Colonic mucosa (tissue), 4 donors: ENCODE measurements around the gene CAMKV. TPM values are rescaled to one million over a fixed set of nuclear protein-coding genes. Genes with fewer than 3 reads are reported as not detected.
A peak's percentile ranks its signal among the peaks of the same experiment; 100 is the strongest.
"Not testable (repeated sequence)": the region's sequence is repeated elsewhere in the genome, so short reads cannot be mapped to it uniquely, and the experiment has no call there.

Experiments used
- DNase-seq: peaks from one replicate; pipeline ENCODE4 v3.0.0-alpha.2; 2020
- H3K27ac ChIP-seq: fragments of 200-600 bp; one replicate; pipeline ENCODE4 v1.8.0; 2021
- H3K27me3 ChIP-seq: fragments of 200-600 bp; one replicate; pipeline ENCODE4 v1.8.0; 2021
- H3K36me3 ChIP-seq: fragments of 200-600 bp; one replicate; pipeline ENCODE4 v1.8.0; 2021
- H3K4me1 ChIP-seq: fragments of 200-600 bp; one replicate; pipeline ENCODE4 v1.8.0; 2021; ENCODE audit warnings: mild to moderate bottlenecking
- H3K4me3 ChIP-seq: fragments of 200-600 bp; one replicate; pipeline ENCODE4 v1.8.0; 2021
- H3K9ac ChIP-seq, 2 donors: one replicate each; pipeline ENCODE4 v1.7.0; 2013; ENCODE audit warnings: control low read depth in 2 of 2, low read depth in 2 of 2, low read length in 2 of 2
- H3K9me3 ChIP-seq: fragments of 200-600 bp; one replicate; pipeline ENCODE4 v1.8.0; 2021
- CTCF ChIP-seq: fragments of 200-600 bp; IDR thresholded peaks from one replicate; pipeline ENCODE4 v1.8.0; 2022; ENCODE audit warnings: antibody characterized with exemption, mild to moderate bottlenecking
- intact Hi-C: fragments of 100-400 bp; cut with DNase I; formaldehyde crosslinking; loops from one replicate; pipeline ENCODE4 v1.14.1; 2022
- total RNA-seq, 2 donors: library from RNA; stranded (reverse); fragmentation: NEBNext Ultra II Directional in 1 of 2; extraction: Animal tissue kit (Norgen Biotek cat#: 25700) in 1 of 2; gene quantifications; one replicate each; pipeline ENCODE4 v1.2.1, GENCODE V29; 2021
- donor health status: healthy.
- donor health status: DM: no; HTN: no; CAD: no.
- donor health status: DM: no; HTN: no; CAD: no.

CAMKV gene, protein sequence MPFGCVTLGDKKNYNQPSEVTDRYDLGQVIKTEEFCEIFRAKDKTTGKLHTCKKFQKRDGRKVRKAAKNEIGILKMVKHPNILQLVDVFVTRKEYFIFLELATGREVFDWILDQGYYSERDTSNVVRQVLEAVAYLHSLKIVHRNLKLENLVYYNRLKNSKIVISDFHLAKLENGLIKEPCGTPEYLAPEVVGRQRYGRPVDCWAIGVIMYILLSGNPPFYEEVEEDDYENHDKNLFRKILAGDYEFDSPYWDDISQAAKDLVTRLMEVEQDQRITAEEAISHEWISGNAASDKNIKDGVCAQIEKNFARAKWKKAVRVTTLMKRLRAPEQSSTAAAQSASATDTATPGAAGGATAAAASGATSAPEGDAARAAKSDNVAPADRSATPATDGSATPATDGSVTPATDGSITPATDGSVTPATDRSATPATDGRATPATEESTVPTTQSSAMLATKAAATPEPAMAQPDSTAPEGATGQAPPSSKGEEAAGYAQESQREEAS
- under 1 TPM; 0.21 to 0.30 TPM for total RNA-seq

GRCh38 chr3:49869525-49870126, at the start of gene CAMKV:
TSS of gene CAMKV (minus strand) at chr3:49869906. CDS start at chr3:49862388, 7,518 bp downstream.
- no peak for DNase-seq
- Histone ChIP-seq H3K9me3 (no peaks in the 10 kb centered on the region), H3K4me3 (peak within 1 kb of the TSS; percentile 22), H3K9ac (no peak within 1 kb of the TSS), H3K27me3 (peaks cover 28% of the 10 kb centered on the region), H3K27ac (no peak within 1 kb of the TSS), H3K36me3 (no peaks in the 10 kb centered on the region), H3K4me1 (peaks cover 20% of the 10 kb centered on the region)
- TF ChIP-seq CTCF, result no peak
- intact Hi-C loops, result no loop called here

- H3K4me1 ChIP-seq, H3K27ac ChIP-seq, H3K9ac ChIP-seq, H3K36me3 ChIP-seq, DNase-seq, H3K4me3 ChIP-seq, H3K9me3 ChIP-seq, intact Hi-C loops, H3K27me3 ChIP-seq: not testable (repeated sequence)
These were observed 48.3 kb upstream of the CAMKV start for GRCh38 chr3:49917806-49918590.

GRCh38 chr3:49916686-49917085, 47.0 kb upstream of the CAMKV start:
- no peak for DNase-seq
- Histone ChIP-seq H3K9ac (no peak overlapping the region), H3K4me1 (no peaks in the 10 kb centered on the region), H3K9me3 (no peaks in the 10 kb centered on the region), H3K27ac (no peak overlapping the region), H3K4me3 (no peak overlapping the region), H3K27me3 (no peaks in the 10 kb centered on the region), H3K36me3 (no peaks in the 10 kb centered on the region)
- intact Hi-C loops, result no loop called here
- no peak for TF ChIP-seq CTCF

DNA sequence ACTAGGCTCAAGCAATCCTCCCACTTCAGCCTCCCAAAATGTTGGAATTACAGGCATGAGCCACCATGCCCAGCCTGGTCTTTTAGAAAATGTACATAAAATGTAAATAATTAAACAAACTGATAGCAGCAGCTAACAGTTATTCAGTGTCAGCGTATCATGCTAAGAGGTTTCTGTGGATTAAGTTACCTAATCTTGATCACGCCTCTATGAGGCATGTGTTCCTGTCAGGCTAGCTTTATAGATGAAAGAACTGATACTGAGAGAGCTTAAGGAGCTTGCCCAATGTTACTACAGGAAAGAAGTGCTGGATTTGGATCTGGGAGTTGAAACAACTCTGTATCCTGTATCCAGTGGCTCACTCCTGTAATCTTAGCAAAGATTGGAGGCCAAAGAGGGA, 45.2 kb upstream of the CAMKV start:
- Histone ChIP-seq H3K27ac (no peak overlapping the region), H3K36me3 (no peaks in the 10 kb centered on the region), H3K9ac (no peak overlapping the region), H3K27me3 (no peaks in the 10 kb centered on the region), H3K4me3 (no peak overlapping the region), H3K4me1 (no peaks in the 10 kb centered on the region), H3K9me3 (no peaks in the 10 kb centered on the region)
- intact Hi-C loops, result no loop called here
- TF ChIP-seq CTCF, result no peak
- DNase-seq, result no peak

- no peak overlapping the region for H3K9ac ChIP-seq
- intact Hi-C loops, result no loop called here
- no peak for TF ChIP-seq CTCF
- no peaks in the 10 kb centered on the region for H3K27me3 ChIP-seq
- no peaks in the 10 kb centered on the region for H3K9me3 ChIP-seq
- no peak overlapping the region for H3K4me3 ChIP-seq
- no peak overlapping the region for H3K27ac ChIP-seq
- DNase-seq, result no peak
- H3K36me3 ChIP-seq, result no peaks in the 10 kb centered on the region
- no peaks in the 10 kb centered on the region for H3K4me1 ChIP-seq
These were observed 43.2 kb upstream of the CAMKV start for GRCh38 chr3:49912881-49913281.
